Urothelium cell line (cell line): ENCODE data around the gene SLC9A7.

Experiments used
- DNase-seq: peaks from one replicate; pipeline ENCODE4 v3.0.0; 2011; ENCODE audit warnings: low spot score, mixed read lengths
- FAIRE-seq: peaks from 2 replicates; lab custom pipeline; 2011; peaks lifted over from hg19 to GRCh38; lab: Jason Lieb, UNC

SLC9A7 gene

DNA sequence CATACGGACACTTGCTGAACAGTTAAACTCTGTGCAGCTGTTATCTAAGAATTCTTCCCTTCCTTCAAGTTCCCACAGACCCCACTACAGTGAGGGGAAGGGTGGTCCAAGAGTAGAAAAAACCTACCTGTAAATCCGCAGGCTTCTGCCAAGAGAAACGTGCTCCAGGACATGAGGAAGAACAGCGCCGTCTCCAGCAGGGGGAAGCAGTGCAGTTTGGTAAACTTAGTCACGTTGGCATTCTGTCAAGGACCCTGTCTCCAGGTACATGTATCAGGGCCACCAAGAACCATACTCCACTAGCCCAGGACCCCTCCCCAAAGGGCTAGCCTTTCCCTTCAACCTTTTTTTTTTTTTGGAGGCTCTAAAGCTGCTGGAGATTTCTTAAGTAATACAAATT lies 105.4 kb downstream of the SLC9A7 start:
- FAIRE-seq: no peak
- no peak for DNase-seq

- DNase-seq (no peak), FAIRE-seq (no peak)
Measured at GRCh38 chrX:46649421-46650260, 109.3 kb downstream of the SLC9A7 start.

DNA sequence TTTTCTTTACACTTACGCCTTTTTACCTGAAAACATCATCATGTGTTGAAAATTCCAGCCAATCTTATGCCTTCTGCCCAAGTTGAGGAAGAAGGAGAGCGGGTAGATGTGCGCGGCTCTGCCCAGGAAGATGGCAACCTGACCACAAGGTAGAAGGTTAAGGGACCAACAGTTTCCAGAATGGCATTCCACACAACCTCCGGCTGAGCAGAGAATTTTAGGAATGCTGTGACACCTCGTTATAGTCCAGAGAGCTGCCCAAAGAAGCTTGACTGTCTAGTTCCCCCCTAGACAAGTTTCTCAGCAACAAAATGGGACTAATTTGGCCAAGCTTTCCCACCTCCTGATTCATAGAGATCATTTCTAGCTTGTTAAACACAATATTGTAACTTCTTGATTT lies 110.3 kb downstream of the SLC9A7 start:
- FAIRE-seq (no peak), DNase-seq (no peak)

- FAIRE-seq: no peak
- no peak for DNase-seq
Measured at GRCh38 chrX:46647251-46647650, 111.7 kb downstream of the SLC9A7 start.

DNA sequence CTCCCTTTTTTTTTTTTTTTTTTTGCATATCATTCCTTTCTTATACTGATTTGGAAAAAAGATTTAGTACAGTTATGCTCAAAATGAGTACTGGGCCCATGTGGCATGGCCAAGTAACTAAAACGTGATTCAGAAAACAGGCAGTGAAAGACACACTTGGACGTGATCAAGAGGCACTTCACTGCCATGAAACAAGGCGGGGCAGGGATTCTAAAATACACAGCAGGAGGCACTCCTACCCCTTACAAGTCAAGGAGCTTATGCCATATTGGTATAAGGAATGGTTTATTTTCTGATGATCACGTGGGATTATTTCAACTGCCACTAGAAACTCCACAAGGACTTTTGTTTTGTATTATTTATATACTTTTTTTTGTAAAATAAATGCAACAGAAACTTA lies 113.3 kb downstream of the SLC9A7 start:
- FAIRE-seq (no peak), DNase-seq (no peak)

- FAIRE-seq: no peak
- DNase-seq: no peak
Measured at GRCh38 chrX:46643636-46644035, 115.3 kb downstream of the SLC9A7 start.

DNA sequence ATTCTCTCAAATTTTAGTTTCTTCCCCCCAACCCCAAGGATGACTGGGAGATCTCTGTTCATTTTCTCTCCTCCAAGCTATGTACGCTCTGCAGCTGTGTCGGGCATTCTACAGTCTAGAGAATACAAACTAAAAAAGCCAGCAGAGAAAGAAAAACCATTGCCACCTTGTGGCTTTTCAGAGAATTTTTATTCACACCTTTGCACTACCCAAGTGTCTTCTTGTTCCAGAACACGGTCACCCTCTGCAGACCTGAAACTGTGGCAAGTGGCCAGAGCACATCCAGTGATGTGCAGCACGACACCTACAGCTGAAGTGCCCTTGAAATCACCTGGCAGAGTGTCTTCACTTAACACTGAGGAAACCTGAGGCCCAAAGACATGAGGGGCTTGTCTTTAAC lies 116.8 kb downstream of the SLC9A7 start:
- DNase-seq: no peak
- FAIRE-seq: no peak

- DNase-seq (no peak), FAIRE-seq (no peak)
Measured at GRCh38 chrX:46637938-46638337, 121.0 kb downstream of the SLC9A7 start.

GRCh38 chrX:46636223-46636622 lies 122.7 kb downstream of the SLC9A7 start:
- no peak for FAIRE-seq
- no peak for DNase-seq

DNA sequence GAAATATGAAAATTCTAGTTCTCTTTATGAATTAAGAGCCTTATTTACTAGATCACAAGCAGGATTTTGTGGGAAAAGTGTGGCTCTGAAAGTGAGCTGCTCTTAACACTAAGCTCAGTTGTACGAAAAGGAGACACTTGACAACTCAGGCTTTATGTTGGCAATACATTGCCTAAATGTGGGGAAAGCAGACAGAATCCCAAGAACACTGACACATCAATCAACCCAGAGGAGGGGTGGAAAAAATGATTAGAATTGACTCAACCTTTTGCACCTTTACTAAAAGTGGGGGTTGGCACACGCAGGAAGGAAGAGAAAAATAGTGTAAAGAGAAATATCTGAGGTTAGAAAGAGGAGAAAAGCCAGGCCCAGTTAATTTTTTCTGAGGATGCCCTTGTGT lies 123.7 kb downstream of the SLC9A7 start:
- DNase-seq: no peak

DNA sequence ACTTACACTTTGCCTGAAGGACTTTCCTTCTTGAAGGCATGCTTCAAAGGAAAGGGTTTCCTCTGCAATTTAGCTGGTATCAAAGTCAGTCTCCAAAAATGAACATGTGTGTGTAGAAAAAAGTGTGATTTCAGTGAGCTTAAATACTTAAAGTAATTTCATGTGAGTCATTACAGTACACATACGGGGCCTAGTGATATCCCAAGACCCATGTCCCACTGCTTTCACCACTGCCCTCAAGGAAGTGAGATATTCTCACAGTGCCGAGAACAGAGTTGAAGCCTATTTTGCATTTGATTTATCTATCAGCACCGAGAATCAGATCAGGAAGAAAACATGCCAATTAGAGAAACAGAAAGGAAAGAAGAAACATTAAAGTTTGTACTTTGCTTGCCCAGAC lies 124.3 kb downstream of the SLC9A7 start:
- FAIRE-seq (no peak), DNase-seq (no peak)

More for the DNA sequence above, 123.7 kb downstream of the SLC9A7 start:
- no peak for FAIRE-seq

GRCh38 chrX:46630141-46630540 lies 128.8 kb downstream of the SLC9A7 start:
- DNase-seq (no peak), FAIRE-seq (no peak)

- FAIRE-seq: no peak
- DNase-seq: no peak
Measured at GRCh38 chrX:46628460-46629371, 130.2 kb downstream of the SLC9A7 start.

DNA sequence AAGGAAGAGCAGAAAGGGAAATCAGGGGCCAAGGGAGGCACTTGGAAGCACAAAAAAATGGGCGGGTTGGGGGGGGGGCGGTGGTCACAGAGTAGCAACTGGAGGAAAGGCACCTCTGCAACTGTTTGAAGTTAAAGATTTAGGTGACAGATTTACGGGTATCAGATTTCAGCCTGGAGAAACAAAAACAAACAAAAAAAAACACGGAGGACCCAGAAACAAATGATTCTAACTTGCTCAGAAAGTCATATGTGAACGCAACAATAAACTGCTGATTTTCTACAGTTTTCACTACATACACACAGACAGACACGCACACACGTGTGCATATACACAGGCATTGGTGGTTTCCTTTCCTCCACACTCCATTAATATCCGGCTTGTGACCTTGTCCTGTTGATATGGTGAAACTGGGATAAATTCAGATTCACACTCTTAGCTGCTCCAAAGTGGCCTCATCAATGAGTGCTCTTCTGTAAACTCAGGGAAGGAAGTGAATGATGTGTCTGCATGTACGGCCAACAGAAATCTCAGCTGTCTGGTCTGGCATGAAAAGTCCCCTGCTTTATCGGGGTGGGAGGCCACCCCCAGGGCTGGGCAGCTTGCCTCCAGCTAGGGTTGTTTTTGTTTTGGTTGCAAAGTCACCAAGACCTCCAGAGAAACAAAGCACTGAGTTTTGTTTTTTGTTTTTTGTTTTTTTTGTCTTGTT lies 131.1 kb downstream of the SLC9A7 start:
- FAIRE-seq: no peak

DNA sequence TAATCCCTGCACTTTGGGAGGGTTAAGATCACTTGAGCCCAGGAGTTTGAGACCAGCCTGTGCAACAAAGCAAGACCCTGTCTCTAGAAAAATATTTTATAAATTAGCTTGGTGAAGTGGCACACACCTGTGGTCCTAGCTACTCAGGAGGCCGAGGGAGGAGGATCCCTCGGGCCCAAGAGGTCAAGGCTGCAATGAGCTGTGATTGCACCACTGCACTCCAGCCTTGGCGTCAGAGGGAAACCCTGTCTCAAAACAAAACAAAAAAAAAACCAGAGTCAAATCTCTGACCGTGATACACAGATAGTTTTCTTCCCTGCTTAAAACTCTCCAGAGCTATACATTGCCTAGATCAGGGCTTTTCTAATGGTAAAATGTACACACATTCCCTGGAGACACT lies 131.9 kb downstream of the SLC9A7 start:
- no peak for FAIRE-seq
- DNase-seq: no peak

More for the DNA sequence above, 131.1 kb downstream of the SLC9A7 start:
- no peak for DNase-seq

DNA sequence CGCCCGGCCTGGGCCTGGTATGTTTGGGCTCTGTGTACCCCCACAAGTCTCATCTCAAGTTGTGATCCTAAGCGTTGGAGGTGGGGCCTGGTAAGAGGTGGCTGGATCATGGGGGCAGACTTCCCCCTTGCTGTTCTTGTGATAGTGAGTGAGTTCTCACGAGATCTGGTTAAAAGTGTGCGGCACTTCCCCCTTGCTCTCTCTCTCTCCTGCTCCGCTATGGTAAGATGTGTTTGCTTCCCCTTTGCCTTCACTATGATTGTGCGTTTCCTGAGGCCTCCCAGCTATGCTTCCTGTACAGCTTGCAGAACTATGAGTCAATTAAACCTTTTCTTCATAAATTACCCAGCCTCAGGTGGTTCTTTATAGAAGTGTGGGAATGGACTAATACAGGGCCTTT lies 132.4 kb downstream of the SLC9A7 start:
- DNase-seq (no peak), FAIRE-seq (no peak)

- DNase-seq (no peak), FAIRE-seq (no peak)
Measured at GRCh38 chrX:46624090-46624786, 134.7 kb downstream of the SLC9A7 start.

DNA sequence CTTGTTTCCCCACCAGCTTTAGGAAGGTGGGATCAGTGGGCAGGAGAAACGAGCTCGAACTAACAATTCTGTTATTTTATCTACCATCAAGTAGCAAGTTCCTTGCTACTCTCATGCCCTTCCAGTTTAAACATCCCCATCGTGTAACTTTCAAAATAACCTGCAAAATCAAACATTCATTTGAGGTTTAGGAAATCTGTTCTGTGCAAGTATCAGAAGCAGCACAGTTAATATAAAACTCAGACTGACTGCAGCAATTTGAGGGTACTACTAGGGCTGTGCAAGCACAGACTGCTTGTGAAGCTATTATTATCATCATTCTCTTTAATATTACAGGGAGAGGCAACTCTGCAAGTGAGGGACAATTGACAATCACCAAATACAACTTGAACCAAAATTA lies 137.3 kb downstream of the SLC9A7 start:
- DNase-seq (no peak), FAIRE-seq (no peak)

DNA sequence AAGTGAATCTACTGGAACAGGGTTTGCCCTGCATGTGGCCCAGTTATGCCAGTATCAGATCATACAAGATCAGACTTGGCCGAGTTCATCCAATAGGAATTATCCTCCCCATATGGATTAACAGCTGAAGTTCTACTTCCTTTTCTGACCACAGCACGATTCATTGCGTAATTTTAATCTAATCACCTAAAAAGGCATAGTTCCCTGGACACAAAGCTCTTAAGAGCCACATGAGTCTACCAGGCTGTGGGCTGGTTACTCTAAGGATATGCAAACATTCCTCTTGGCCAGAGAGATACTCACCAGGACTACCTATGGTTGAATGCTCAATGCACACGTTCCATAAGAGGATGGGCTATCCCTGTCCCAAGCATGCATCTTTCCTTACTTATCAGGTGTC lies 138.4 kb downstream of the SLC9A7 start:
- no peak for DNase-seq
- no peak for FAIRE-seq

DNA sequence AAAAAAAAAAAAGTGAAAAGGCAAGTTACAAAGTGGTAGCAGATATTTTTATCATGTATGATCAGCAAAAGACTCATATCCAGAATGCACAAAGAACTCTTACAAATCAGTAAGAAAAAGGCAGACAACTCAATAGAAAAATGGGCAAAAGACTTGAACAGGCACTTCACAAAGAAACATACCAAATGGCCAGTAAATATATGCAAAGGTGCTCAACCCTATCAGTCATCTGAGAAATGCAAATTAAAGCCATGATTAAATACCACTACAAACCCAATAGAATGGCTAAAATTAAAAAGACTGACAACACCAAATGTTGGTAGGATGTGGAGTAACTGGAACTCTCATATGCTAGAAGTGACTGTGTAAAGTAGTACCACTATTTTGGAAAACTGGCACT lies 140.0 kb downstream of the SLC9A7 start:
- FAIRE-seq: no peak
- no peak for DNase-seq

DNA sequence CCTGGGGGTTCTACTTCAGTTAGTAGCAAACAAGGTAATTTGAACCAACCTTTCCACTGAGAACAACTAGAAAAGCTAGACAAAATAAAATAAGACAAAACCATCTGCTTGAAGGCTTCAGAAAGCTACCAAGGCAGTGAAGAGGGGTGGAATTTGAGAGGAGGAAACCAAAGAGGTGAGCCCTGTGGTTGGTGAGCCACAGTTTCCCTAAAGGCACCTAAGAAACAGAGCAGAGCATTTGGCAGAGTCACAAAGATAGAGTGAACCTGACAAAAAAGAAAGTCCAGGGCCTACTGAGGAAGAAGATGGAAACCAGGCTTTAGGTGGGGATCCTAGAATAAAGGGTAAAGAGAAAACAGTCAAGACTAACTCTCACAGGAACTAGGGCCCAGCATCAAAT lies 141.0 kb downstream of the SLC9A7 start:
- DNase-seq (no peak), FAIRE-seq (no peak)
